Activated CD8-positive, alpha-beta T cell treated with anti-CD3 and anti-CD28 coated beads, Interleukin-2, amount 10 ng/mL, durations not matched to agents 7 days and 5 days (primary cell): ENCODE measurements around the gene TMEM18. TPM values are rescaled to one million over a fixed set of nuclear protein-coding genes. Genes with fewer than 3 reads are reported as not detected.
"Not testable (repeated sequence)": the region's sequence is repeated elsewhere in the genome, so short reads cannot be mapped to it uniquely, and the experiment has no call there.

ENCODE experiments used
- ATAC-seq: fragments of 150-1000 bp; cut with Tn5 transposase; one replicate; pipeline ENCODE4 v1.10.0; 2021; ENCODE audit warnings: moderate library complexity
- CTCF ChIA-PET: fragments of 350-600 bp; sonication (Branson Sonifier 250); formaldehyde crosslinking; loops from one replicate; lab custom pipeline; 2021; ENCODE audit warnings: antibody characterized with exemption; lab: Charles Lee
- POLR2A ChIA-PET: fragments of 350-600 bp; sonication (Branson Sonifier 250); formaldehyde crosslinking; loops from one replicate; lab custom pipeline; 2021; ENCODE audit warnings: antibody characterized with exemption; lab: Charles Lee
- DNase-seq: peaks from one replicate; pipeline ENCODE4 v3.0.0-alpha.2; 2020
- H3K27ac Mint-ChIP-seq: one replicate; pipeline ENCODE4 v1.8.0; 2021; ENCODE audit warnings: mild to moderate bottlenecking, mixed read lengths
- H3K27me3 Mint-ChIP-seq: one replicate; pipeline ENCODE4 v1.8.0; 2021; ENCODE audit warnings: low read depth, mixed read lengths
- H3K36me3 Mint-ChIP-seq: one replicate; pipeline ENCODE4 v1.8.0; 2021; ENCODE audit warnings: low read depth, mixed read lengths
- H3K4me1 Mint-ChIP-seq: one replicate; pipeline ENCODE4 v1.8.0; 2021; ENCODE audit warnings: low read depth, mixed read lengths
- H3K4me3 Mint-ChIP-seq: one replicate; pipeline ENCODE4 v1.8.0; 2021; ENCODE audit warnings: mild to moderate bottlenecking, mixed read lengths
- H3K9me3 Mint-ChIP-seq: one replicate; pipeline ENCODE4 v1.8.0; 2022; ENCODE audit warnings: mixed read lengths; ENCODE audit not compliant: insufficient read depth
- total RNA-seq, 2 experiments: library from RNA; stranded (reverse); gene quantifications; one replicate each; pipeline ENCODE4 v1.2.3, GENCODE V29; 2021

The TMEM18 gene
- total RNA-seq, 2 experiments from 2014 or later: 31.1 to 32.0 TPM

DNA sequence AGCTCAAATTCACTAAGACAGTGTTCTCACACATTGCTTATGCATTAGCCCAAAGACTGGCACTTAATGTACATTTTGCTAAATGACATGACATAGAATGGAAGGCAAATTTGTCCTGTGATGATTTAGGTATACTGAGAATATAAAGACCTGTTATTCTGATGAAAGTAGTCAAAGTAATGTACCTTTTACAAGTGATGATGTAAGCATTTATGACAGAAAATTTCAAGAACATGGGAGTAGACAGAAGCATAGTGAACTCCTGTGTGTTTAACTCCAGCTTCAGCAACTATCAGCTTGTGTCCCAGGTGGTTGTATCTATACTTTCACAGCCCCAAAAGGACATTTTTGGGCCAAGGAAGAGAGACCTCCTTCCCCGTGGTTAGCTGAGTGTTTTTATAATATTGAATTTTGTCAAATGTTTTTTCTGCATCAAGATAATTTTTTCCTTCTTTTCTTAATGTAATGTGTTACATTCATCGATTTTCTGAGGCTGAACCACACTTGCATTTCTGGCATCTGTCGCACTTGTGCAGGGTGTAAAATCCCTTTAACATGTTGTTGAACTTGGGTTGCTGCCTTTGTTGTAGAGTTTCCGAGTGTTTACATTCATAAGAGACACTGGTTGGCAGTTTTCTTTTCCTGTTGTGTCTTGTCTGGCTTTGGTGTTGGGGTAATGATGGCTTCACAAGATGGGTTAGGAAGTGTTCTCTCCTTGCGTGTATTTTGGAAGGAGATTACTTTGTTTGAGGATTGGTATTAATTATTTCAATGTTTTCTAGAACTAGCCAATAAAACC lies 33.9 kb upstream of the TMEM18 start:
- Mint-ChIP-seq H3K4me3 (no peak overlapping the region), H3K9me3 (no peaks in the 10 kb centered on the region), H3K36me3 (no peaks in the 10 kb centered on the region), H3K27me3 (peaks cover 19% of the 10 kb centered on the region), H3K4me1 (peaks cover 4% of the 10 kb centered on the region), H3K27ac (no peak overlapping the region)
- CTCF ChIA-PET: interaction anchor here (1.7 kb wide), 1 partner anchor 840 kb away, joined by 5 read pairs; no protein-coding TSS in a partner anchor
- no peak for DNase-seq
- POLR2A ChIA-PET: no interaction called here
- no peak for ATAC-seq

DNA sequence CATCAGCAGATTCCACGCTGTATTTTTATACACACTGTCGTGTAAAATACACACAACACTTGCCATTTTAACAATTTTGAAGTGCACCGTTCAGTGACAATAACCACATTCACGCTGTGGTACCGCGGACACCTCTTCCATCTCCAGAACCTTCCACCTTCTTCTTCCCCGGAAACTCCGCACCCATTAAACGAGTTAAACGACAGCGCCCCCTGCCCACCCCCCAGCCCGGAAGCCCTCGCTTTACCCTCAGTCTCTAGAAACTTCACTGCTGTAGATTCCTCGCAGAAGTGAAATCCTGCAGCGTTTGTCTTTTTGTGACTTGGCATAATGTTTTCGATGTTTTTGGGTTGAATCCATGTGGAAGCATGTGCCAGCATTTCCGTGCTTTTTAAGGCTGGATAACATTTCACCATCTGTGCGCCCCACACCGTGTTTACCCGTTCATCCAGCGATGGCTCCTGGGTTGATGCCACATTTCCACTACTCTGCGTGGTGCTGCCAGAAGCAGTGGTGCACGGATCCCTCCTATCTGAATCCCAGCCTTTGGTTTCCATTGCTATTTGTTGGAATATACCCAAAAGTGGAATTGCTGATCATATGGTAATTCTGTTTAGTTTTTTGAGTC lies 32.0 kb upstream of the TMEM18 start:
- no peak overlapping the region for H3K4me3 Mint-ChIP-seq
- peaks cover 3% of the 10 kb centered on the region for H3K4me1 Mint-ChIP-seq
- no peaks in the 10 kb centered on the region for H3K36me3 Mint-ChIP-seq
- ChIA-PET POLR2A (no interaction called here), CTCF (no interaction called here)
- ATAC-seq (no peak), DNase-seq (no peak)
- peaks cover 13% of the 10 kb centered on the region for H3K27me3 Mint-ChIP-seq
- no peaks in the 10 kb centered on the region for H3K9me3 Mint-ChIP-seq
- no peak overlapping the region for H3K27ac Mint-ChIP-seq

GRCh38 chr2:708667-709066 lies 31.5 kb upstream of the TMEM18 start:
- POLR2A ChIA-PET: no interaction called here
- no peaks in the 10 kb centered on the region for H3K36me3 Mint-ChIP-seq
- CTCF ChIA-PET: no interaction called here
- no peak overlapping the region for H3K27ac Mint-ChIP-seq
- peaks cover 2% of the 10 kb centered on the region for H3K4me1 Mint-ChIP-seq
- H3K27me3 Mint-ChIP-seq: peaks cover 13% of the 10 kb centered on the region
- DNase-seq (no peak), ATAC-seq (no peak)
- H3K4me3 Mint-ChIP-seq: no peak overlapping the region
- no peaks in the 10 kb centered on the region for H3K9me3 Mint-ChIP-seq

DNA sequence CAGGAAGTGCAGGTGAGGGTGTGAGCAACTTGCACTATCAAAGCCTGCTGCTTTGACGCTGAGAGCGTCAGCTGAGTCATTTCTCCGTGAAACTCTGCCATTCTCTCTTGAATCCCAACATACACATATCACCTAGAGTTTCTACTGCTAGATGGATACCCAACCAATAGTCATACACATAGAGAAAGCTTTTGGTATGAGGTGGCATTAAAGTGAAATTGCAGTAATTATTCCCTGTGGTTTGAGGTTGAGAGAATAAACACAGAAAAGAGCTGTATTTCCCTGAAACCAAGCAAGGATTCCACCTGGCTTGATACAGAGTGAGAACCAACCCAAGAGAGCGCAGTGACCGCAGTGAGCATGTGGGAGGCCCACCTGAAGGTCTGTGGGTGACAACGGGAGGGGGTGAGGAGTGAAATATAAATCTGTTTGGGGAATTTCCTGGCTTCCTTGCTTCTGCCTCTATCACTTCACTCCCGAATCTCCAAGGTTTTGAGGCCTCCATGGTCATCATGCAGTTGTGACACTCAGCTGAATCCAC lies 28.8 kb upstream of the TMEM18 start:
- POLR2A ChIA-PET: no interaction called here
- CTCF ChIA-PET: no interaction called here
- Mint-ChIP-seq H3K4me3 (no peak overlapping the region), H3K4me1 (peaks cover 2% of the 10 kb centered on the region), H3K27ac (no peak overlapping the region), H3K9me3 (no peaks in the 10 kb centered on the region), H3K36me3 (no peaks in the 10 kb centered on the region), H3K27me3 (peaks cover 12% of the 10 kb centered on the region)
- DNase-seq (no peak), ATAC-seq (no peak)

GRCh38 chr2:702765-703164 lies 25.6 kb upstream of the TMEM18 start:
- CTCF ChIA-PET, ATAC-seq, POLR2A ChIA-PET: not testable (repeated sequence)

DNA sequence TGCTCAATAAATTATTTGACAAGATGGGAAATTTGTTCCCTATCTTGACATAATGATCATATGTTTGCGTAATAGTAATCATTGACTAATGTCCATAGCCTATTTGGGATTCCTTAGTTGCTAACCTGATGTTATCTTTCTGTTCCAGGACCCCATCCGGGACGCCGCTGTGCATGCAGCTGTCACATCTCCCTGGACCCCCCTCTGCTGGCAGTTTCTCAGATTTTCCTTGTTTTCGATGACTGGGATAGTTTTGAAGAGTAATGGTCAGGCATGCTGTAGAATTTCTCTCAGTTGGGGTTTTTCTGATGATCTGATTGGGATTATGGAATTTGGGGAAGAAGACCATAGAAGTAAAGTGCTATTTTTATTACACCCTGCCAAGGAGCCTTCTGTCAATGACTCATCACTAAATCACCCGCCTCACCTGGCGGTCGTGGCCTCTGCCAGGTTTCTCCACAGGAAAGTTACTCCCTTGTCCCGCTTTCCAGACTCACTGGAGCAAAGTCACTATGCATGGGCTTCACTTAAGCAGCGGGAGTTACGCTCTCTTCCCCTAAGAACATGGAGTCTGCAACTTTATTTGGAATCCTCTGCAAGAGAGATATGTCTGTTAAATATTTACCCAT lies 19.9 kb upstream of the TMEM18 start:
- Mint-ChIP-seq H3K27ac (no peak overlapping the region), H3K4me3 (no peak overlapping the region), H3K27me3 (peaks cover 11% of the 10 kb centered on the region), H3K36me3 (no peaks in the 10 kb centered on the region), H3K4me1 (no peaks in the 10 kb centered on the region), H3K9me3 (no peaks in the 10 kb centered on the region)
- ChIA-PET CTCF (no interaction called here), POLR2A (no interaction called here)
- ATAC-seq: no peak
- DNase-seq: no peak

More at GRCh38 chr2:702765-703164, 25.6 kb upstream of the TMEM18 start:
- H3K4me3 Mint-ChIP-seq, H3K4me1 Mint-ChIP-seq, H3K9me3 Mint-ChIP-seq, H3K27ac Mint-ChIP-seq, H3K36me3 Mint-ChIP-seq, DNase-seq: not testable (repeated sequence)
- H3K27me3 Mint-ChIP-seq: peaks cover 14% of the 10 kb centered on the region

DNA sequence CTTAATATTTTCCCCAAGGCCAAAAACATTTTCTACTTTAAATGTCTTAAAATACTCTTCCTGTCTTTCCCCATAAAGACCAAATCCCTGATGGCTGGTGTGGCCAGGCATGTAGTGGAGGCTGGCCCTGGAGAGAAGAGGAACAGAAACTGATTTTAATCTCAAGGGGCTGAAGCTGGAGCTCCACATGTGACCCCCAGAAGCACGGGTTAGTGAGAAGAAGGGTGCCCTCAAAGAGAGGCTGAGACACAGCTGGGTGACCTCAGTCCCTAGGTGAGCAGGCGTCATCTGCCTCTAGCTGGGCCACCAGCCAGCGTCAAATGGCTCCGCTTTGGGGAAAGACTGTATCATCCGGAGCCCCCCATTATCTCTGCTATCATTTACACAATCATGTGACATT lies 19.3 kb upstream of the TMEM18 start:
- ATAC-seq (no peak), DNase-seq (no peak)
- ChIA-PET POLR2A (no interaction called here), CTCF (no interaction called here)
- H3K4me3 Mint-ChIP-seq: no peak overlapping the region
- H3K9me3 Mint-ChIP-seq: no peaks in the 10 kb centered on the region
- no peaks in the 10 kb centered on the region for H3K36me3 Mint-ChIP-seq
- no peaks in the 10 kb centered on the region for H3K4me1 Mint-ChIP-seq
- no peak overlapping the region for H3K27ac Mint-ChIP-seq
- peaks cover 8% of the 10 kb centered on the region for H3K27me3 Mint-ChIP-seq

DNA sequence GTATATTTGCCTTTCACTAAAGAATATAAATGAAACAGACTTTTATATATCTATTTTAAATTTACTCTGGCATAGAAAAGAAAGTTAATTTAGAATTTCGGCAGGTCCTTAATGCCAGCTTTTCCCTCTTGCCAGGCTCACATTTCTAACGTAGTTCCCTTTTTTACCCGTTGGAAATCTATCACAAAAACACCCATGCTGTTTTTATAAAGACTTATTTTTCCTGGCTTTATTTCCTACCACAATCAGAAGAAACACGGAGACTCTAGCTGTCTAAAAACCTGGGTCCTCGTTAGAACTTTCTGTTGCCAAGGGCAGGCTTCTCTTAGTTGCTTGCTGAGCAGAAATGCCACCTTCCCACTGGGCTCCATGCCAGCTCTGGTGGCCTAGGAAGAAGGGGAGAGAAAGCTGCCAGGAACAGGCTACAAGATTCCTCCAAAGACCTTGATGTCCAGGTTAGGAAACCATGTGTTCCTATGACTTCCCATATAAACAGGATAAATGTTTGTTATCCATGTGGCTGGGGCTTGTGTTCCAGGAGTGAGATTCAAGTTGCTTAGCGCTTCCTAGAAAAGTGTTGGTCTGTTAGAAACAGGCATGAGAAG lies 17.8 kb upstream of the TMEM18 start:
- ChIA-PET POLR2A (interaction anchor here (0.7 kb wide), 1 partner anchor 501 kb away, joined by 4 read pairs; no protein-coding TSS in a partner anchor), CTCF (no interaction called here)
- no peaks in the 10 kb centered on the region for H3K4me1 Mint-ChIP-seq
- H3K36me3 Mint-ChIP-seq: no peaks in the 10 kb centered on the region
- H3K4me3 Mint-ChIP-seq: no peak overlapping the region
- no peaks in the 10 kb centered on the region for H3K9me3 Mint-ChIP-seq
- DNase-seq: no peak
- peaks cover 4% of the 10 kb centered on the region for H3K27me3 Mint-ChIP-seq
- ATAC-seq: no peak
- H3K27ac Mint-ChIP-seq: no peak overlapping the region

GRCh38 chr2:694174-694573 lies 17.0 kb upstream of the TMEM18 start:
- H3K27me3 Mint-ChIP-seq: peaks cover 3% of the 10 kb centered on the region
- ChIA-PET POLR2A (no interaction called here), CTCF (no interaction called here)
- H3K4me3 Mint-ChIP-seq: no peak overlapping the region
- ATAC-seq: no peak
- no peaks in the 10 kb centered on the region for H3K9me3 Mint-ChIP-seq
- no peaks in the 10 kb centered on the region for H3K4me1 Mint-ChIP-seq
- no peak for DNase-seq
- no peak overlapping the region for H3K27ac Mint-ChIP-seq
- H3K36me3 Mint-ChIP-seq: no peaks in the 10 kb centered on the region

GRCh38 chr2:693606-694005 lies 16.4 kb upstream of the TMEM18 start:
- ChIA-PET POLR2A (no interaction called here), CTCF (no interaction called here)
- no peak for DNase-seq
- Mint-ChIP-seq H3K27me3 (peaks cover 2% of the 10 kb centered on the region), H3K36me3 (no peaks in the 10 kb centered on the region), H3K4me3 (no peak overlapping the region), H3K4me1 (no peaks in the 10 kb centered on the region), H3K9me3 (no peaks in the 10 kb centered on the region), H3K27ac (no peak overlapping the region)
- no peak for ATAC-seq

GRCh38 chr2:692767-693166 lies 15.6 kb upstream of the TMEM18 start:
- Mint-ChIP-seq H3K27ac (no peak overlapping the region), H3K27me3 (no peaks in the 10 kb centered on the region), H3K4me3 (no peak overlapping the region), H3K9me3 (no peaks in the 10 kb centered on the region), H3K36me3 (no peaks in the 10 kb centered on the region), H3K4me1 (no peaks in the 10 kb centered on the region)
- ChIA-PET POLR2A (no interaction called here), CTCF (no interaction called here)
- no peak for ATAC-seq
- DNase-seq: no peak
